Measurements from ENCODE around the gene SLC7A11.

DNA sequence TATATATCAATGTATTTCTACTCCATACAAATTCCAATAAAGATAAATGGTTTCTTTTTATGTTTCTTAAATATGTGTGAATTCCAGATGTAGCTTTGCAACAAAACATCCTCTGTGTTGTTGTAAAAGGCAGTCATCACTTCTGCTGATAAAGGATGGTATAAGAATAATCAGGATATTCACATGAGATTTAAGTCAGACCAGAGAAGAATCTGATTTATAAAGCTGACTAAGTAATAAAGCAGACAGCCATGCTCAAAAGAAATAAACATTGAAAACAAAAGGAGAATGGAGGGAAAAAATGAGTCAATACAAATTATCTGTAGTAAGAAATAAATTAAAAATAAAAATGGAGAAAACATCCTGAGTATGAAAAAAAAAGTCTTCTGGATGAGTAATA lies 27.0 kb upstream of the SLC7A11 start:
- TF ChIP-seq CTCF (IDR thresholded peaks at IDR 0.05) (no peak), POLR2A (IDR thresholded peaks at IDR 0.05) (no peak)

All from lower leg skin (tissue), 3 donors.